Measurements from ENCODE around the gene KIF1C.

GRCh38 chr17:4986403-4986802 is 11.3 kb upstream of the KIF1C start:
- TF ChIP-seq USF1 (CRISPR knock-in tag; IDR thresholded peaks at IDR 0.05) = no peak
- TF ChIP-seq TP53 (CRISPR knock-in tag; IDR thresholded peaks at IDR 0.05) = no peak
- no peak for TF ChIP-seq ATF2 (CRISPR knock-in tag; IDR thresholded peaks at IDR 0.05; ENCODE audit: borderline replicate concordance, low read depth)
- TF ChIP-seq KAT7 (CRISPR knock-in tag; IDR thresholded peaks at IDR 0.05; ENCODE audit: borderline replicate concordance) = no peak
- TF ChIP-seq AR (CRISPR knock-in tag; IDR thresholded peaks at IDR 0.05) = no peak
- TF ChIP-seq CTCF (IDR thresholded peaks at IDR 0.05) = no peak
- TF ChIP-seq MAX (CRISPR knock-in tag; IDR thresholded peaks at IDR 0.05) = no peak
- no peak for TF ChIP-seq E2F4 (CRISPR knock-in tag; IDR thresholded peaks at IDR 0.05; ENCODE audit: borderline replicate concordance, low read depth)
- TF ChIP-seq FOXK1 (CRISPR knock-in tag; IDR thresholded peaks at IDR 0.05) = no peak
- no peak for TF ChIP-seq ZNF121 (CRISPR knock-in tag; IDR thresholded peaks at IDR 0.05)

Measured in WTC11 (cell line).